Embryonic facial prominence (tissue), 1 donor: ENCODE results near the gene SLC25A21.
A peak's percentile ranks its signal among the peaks of the same experiment; 100 is the strongest.

Experiments
- DNase-seq: peaks from one replicate; pipeline ENCODE4 v3.0.0-alpha.2; 2016; ENCODE audit errors: extremely low spot score

Gene SLC25A21

GRCh38 chr14:37143475-37143874, 28.9 kb downstream of the SLC25A21 start:
- no peak for DNase-seq

DNA sequence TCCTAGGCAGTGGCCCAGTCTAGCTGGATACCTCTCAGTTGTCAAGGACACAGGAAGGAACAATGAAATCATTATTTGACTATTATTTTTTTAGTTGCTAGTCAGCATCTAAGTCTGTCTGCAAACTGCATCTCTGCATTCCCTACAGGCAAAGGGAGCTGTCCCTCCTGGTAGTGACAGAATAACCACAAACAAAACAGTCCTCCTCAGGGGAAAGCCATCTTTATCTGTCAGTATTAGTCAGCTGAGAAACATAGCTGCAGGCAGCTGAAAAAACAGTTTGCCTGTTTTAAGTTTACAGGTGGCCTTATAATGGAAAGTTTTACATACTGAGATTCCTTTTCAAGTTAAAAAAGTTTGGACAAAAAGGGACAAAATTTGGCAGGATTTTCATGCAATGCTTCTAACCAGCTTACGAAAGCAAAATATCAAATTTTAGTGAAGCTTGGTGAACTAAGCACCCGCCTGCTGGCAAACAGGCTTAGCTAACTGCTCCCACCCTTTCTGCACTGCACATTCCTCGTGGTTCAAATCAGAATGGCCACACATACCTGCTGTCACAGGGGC, 29.5 kb downstream of the SLC25A21 start:
- no peak for DNase-seq

DNA sequence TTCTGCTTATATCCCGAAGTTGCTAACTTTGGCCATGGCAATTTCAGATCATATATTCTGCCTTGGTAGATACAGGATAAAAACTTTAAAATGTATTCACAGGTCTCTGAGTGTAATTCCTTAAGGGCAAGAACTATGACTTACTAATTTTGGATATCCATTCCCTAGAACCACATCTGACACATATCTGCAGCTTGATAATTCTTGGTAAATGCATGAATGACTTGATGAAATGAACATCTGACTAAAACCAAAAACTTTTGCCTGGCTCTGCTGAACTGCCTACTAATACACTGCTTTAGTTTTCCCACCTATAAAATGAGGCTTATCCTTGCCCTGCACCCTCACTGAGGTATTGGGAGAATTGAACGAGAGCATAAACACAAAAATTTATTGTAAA, 32.2 kb downstream of the SLC25A21 start:
- DNase-seq, result no peak

GRCh38 chr14:37139710-37140109, 32.7 kb downstream of the SLC25A21 start:
- DNase-seq, result no peak

DNA sequence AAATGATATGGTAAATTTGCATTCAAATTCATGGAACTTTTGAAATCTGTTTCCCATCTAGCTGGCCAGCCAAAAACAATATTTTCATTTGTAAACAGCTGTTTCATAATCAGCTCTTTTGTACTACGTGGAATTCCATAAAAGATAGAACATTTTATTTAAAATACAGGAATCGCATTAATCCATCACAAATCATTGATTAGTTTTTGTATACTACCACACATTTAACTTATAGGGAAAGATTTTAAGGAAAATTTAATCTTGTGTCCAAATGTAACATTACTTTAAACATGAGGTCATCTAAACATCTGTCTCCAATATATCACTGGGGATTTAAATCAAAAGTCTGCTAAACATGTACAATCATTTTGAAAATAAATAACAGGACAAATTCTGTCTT, 33.5 kb downstream of the SLC25A21 start:
- no peak for DNase-seq

GRCh38 chr14:37133284-37133913, 39.0 kb downstream of the SLC25A21 start:
- no peak for DNase-seq

GRCh38 chr14:37131205-37131604, 41.2 kb downstream of the SLC25A21 start:
- DNase-seq, result no peak

DNA sequence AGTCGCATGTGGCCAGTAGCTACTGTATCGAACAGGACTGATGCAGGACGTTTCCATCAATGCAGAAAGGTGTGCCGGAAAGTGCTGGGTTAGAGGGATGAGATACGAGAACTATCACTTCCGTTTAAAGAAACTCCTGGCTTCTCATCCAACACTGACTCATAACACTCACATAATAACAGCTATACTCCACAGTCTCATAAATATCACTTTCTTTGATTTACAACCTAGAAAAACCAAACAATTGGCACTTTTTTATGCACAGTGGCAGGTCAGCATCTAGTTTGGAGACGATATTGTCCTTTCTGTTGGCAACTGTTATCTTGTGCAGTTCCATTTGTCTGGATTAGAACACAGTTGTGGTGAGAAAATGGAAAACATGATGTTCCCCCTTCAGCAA, 43.4 kb downstream of the SLC25A21 start:
- no peak for DNase-seq

DNA sequence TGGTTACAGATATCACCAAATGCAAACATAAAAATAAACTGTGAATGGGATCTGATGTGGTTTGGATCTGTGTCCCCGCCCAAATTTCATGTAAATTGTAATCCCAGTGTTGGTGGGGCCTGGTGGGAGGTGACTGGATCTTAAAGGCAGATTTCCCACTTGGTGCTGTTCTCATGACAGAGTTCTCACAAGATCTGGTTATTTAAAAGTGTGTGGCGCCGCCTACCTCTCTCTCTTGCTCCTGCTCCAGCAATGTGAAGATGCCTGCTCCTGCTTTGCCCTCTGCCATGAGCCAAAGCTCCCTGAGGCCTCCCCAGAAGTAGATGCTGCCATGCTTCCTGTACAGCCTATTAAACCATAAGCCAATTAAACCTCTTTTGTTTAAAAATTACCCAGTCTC, 47.8 kb downstream of the SLC25A21 start:
- DNase-seq, result no peak

DNA sequence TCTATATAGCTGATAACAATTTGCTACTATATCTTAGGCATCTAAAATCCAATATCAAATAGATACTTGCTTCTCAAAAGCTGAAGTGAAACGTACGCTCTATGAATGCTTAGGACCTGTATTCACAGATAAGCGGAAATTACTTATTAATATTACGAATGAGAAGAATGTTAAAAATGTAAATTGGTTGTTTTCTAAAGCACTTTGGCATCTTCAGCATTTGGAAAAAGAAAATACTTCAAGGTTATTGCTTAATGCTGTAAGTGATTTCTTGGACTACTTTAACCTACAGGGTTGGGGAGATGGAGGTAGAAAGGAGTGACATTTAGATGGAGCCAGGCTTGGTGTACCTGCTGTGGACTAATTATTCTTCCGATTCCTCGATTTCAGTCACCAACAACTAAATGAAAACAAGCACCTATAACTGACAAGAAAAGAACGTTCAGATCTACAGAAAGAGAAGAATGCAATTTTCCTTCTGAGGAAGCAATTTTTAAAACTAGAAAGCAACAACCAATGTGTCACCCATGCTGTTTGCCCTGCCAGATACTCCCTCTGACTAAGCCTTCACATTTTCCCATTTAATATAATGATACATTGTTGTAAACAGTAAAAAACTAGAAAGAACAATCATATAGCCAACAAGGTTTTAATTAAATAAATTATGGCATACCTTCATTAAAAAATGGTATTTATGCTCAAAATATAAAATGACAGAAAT, 49.3 kb downstream of the SLC25A21 start:
- DNase-seq, result no peak

DNA sequence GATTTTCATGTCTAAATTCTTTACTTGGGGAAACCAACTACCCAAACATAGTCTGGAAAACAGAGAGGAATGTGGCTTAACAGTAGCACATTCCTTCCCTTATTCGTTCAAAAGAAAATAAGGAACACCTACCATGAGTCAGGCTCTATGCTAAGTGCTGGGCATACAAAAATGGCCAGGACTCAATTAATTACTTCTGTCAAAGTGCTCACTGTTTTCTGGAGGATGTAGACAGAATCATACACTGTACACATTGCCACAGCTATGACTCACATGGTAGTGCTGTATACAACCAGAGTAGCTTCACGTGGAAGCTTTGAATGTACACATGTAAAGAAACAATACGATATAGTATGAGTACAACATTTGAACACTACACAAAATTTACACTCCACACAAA, 50.1 kb downstream of the SLC25A21 start:
- no peak for DNase-seq

- no peak for DNase-seq
Observed at GRCh38 chr14:37118673-37119366, 53.6 kb downstream of the SLC25A21 start.

DNA sequence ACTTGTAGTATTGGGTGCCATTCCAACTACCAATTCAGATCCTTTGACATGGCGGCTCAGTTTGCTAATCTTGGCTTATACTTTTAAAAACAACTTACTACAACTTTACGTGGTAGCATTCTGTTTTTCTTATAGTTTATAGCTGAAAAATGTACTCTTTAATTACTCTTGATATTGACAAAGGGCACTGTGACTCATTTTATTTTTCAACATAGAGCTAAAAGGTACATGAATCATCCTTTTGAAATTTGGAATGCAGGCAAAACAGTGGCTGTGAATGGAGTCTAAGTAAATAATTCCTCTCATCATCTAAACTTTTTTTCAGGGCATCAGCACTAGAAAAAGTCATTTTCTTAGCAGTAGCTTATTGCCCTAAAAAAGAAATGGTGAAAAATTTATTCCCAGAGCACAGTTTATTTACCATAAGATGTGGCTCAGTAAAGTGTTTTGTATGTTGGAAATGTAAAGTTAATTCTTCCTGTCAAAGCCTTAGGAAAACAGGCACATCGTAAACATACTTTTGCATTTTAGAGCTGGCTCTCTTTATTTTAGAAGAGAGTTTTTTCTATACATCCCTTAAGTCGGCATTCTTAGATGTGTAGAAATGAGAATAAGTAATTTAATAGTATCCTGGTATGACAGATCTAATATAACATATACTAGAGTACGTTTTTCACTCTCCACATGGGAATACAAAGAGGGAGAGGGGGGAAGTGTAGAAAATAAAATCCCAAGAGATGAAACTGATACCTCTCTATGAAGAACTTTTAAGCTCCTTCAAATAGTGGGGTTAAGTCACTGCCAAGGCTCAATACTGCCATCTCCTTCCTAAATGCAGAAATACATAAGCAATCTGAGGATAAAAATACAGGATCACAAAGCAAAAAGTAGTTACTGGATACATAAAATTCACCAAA, 55.2 kb downstream of the SLC25A21 start:
- DNase-seq, result peak; percentile 45

GRCh38 chr14:37115406-37115805, 57.0 kb downstream of the SLC25A21 start:
- no peak for DNase-seq

- DNase-seq, result no peak
Observed at GRCh38 chr14:37114559-37114958, 57.8 kb downstream of the SLC25A21 start.

GRCh38 chr14:37114002-37114401, 58.4 kb downstream of the SLC25A21 start:
- DNase-seq, result no peak

GRCh38 chr14:37098132-37098531, 74.3 kb downstream of the SLC25A21 start:
- no peak for DNase-seq

DNA sequence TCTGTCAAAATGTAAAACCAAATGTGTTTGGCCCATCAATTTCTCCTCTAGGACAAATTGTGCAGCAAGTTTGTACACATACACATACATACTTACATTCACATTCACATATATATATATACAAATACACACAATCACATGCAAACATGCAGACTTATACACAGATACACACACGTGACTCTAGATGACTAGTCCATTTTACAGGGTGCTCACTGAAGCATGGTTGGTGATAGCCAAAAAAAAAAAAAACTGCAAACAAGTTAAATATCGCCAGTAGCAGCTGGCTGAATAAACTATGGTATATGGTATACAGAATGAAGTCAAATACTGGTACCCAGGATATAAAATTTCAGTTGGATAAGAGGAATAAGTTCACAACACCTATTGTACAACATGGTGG, 77.9 kb downstream of the SLC25A21 start:
- DNase-seq, result no peak

GRCh38 chr14:37093364-37093763, 79.0 kb downstream of the SLC25A21 start:
- DNase-seq, result no peak

DNA sequence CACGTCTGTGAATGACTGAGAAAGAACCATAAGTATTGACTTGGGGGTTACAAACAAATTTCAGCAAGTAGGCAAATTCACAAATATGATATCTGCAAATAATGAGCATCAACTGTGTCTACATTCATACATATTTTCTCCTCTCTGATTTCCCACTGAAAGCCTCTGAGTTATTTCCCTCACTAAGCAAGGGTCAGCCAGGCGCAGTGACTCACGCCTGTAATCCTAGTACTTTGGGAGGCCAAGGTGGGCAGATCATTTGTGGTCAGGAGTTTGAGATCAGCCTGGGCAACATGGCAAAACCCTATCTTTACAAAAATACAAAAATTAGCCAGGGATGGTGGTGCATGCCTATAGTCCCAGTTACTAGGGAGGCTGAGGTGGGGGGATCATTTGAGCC, 80.8 kb downstream of the SLC25A21 start:
- DNase-seq, result no peak

GRCh38 chr14:37090026-37090425, 82.4 kb downstream of the SLC25A21 start:
- DNase-seq, result no peak

DNA sequence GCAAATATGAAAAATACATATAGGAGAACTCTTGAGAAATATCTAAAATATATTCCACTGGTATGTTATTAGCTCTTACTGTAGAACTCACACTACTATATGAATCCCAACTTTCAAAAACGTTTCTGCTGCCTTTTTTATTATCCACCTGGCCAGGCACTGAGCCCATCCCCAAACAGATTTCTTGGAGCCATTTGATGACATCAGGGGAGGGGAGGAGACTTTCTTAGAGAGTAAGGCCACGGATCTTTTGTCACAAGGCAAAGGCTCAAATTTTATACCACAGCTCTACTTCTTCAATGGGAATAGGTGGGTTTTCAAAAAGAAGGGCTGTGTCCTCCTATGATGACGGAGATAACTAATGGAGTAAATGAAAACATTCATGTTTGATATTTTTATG, 83.0 kb downstream of the SLC25A21 start:
- DNase-seq, result no peak
